ENCODE data around the gene MYEOV. TPM values are rescaled to one million over a fixed set of nuclear protein-coding genes. Genes with fewer than 3 reads are reported as not detected.

MYEOV gene
- polyA plus RNA-seq, 1 donor (not counting 4 experiments of a cell fraction or from before 2014, with no cell fraction given), result 1.4 TPM

DNA sequence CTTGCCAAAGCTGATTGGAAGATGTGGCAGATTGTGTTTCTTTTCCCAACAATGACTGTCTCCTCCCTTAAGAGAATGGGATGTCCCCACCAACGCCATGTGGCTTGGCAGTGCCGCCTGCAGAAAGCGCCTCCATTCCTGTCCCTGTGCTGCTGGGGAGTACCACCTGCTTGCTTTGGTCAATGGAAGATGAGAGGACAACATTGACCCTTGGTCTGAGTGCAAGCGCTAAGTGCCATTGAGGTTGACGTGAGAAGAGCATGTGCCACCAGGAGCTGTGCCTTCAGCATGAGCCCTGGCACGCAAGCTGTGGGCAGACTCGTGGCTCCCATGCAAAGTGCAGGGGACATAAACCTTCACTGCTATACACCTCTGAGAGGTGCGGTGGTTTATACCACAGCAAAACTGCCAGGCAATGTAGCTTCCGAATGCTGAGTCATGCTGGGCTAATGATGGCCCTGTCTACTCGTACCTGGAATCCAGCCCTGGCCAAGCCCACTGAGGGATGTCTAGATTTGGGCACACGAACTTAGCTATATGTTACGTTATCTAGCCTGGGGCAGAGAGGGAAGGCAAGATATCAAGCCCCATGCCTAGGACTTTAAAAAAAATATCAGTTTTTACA lies 41.9 kb downstream of the MYEOV start:
- H2AFZ ChIP-seq (ENCODE audit: control insufficient read depth, low read length), result no peak overlapping the region
- TF ChIP-seq EZH2 (IDR thresholded peaks at IDR 0.05; ENCODE audit: low read length) (no peak), CTCF (optimal IDR thresholded peaks at IDR 0.05 in 1 of 3, IDR thresholded peaks at IDR 0.05 in 1 of 3, conservative IDR thresholded peaks at IDR 0.05 in 1 of 3; ENCODE audit: extremely low read depth in 1 of 3, insufficient read depth in 2 of 3, low read length in 3 of 3) (no peak)
- H4K20me1 ChIP-seq (ENCODE audit: control insufficient read depth, extremely low read depth, insufficient read depth, low read length), result no peaks in the 10 kb centered on the region
- FAIRE-seq (no peak), DNase-seq (ENCODE audit: low read depth, low spot score) (no peak)
- no peak overlapping the region for H3K27ac ChIP-seq (ENCODE audit: control insufficient read depth, insufficient read depth, low read length)
- no peaks in the 10 kb centered on the region for H3K9me3 ChIP-seq (ENCODE audit: control insufficient read depth, low read depth, low read length)
- H3K4me2 ChIP-seq (ENCODE audit: control insufficient read depth, extremely low read depth, insufficient read depth, low read depth, low read length), result peak overlapping the region; percentile 23
- no peaks in the 10 kb centered on the region for H3K79me2 ChIP-seq (ENCODE audit: control insufficient read depth, insufficient read depth, low read length)
- no peak overlapping the region for H3K4me3 ChIP-seq (ENCODE audit: control insufficient read depth in 2 of 3, extremely low read depth in 1 of 3, insufficient read depth in 2 of 3, low read depth in 1 of 3, low read length in 3 of 3)
- no peaks in the 10 kb centered on the region for H3K36me3 ChIP-seq (ENCODE audit: control insufficient read depth in 2 of 2, extremely low read depth in 1 of 2, insufficient read depth in 2 of 2, low read length in 2 of 2)
- dilution Hi-C loops (cut with MboI; ENCODE audit: extremely low pct_ligation_motif_present, low sequenced_read_pairs), result no loop called here
- H3K9ac ChIP-seq (ENCODE audit: control insufficient read depth, extremely low read depth, insufficient read depth, low read length), result no peak overlapping the region
- H3K27me3 ChIP-seq (ENCODE audit: control insufficient read depth, extremely low read depth, insufficient read depth, low read length), result no peaks in the 10 kb centered on the region
- H3K9me1 ChIP-seq (ENCODE audit: control insufficient read depth, extremely low read depth, insufficient read depth, low read length), result no peaks in the 10 kb centered on the region
- H3K4me1 ChIP-seq (ENCODE audit: control insufficient read depth, extremely low read depth, insufficient read depth, low read length), result peaks cover 18% of the 10 kb centered on the region

DNA sequence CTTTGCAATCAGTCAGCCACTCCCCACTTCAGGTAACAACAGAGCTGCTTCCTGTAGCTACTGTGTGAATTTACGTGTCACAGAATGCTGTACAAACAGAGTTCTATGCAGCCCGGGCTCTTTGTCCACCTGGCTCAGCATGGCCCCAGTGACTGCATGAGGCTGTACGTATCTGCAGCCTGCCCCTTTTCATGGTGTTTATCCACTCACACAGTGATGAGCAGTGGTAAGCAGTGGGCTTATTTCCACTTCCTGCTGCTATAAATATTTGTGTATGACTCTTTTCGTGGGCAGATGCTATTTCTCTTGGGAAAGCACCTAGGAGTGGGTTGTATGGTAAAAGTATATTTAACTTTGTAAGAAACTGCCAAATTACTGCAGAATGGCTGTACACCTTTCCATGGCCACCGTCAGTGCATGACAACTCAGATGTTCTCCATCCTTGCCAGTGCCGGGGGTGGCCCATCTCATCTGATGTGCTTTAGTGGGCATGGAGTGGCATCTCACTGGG lies 43.3 kb downstream of the MYEOV start:
- H3K4me3 ChIP-seq (ENCODE audit: control insufficient read depth in 2 of 3, extremely low read depth in 1 of 3, insufficient read depth in 2 of 3, low read depth in 1 of 3, low read length in 3 of 3), result no peak overlapping the region
- TF ChIP-seq CTCF (optimal IDR thresholded peaks at IDR 0.05 in 1 of 3, IDR thresholded peaks at IDR 0.05 in 1 of 3, conservative IDR thresholded peaks at IDR 0.05 in 1 of 3; ENCODE audit: extremely low read depth in 1 of 3, insufficient read depth in 2 of 3, low read length in 3 of 3), result no peak
- no peak for TF ChIP-seq EZH2 (IDR thresholded peaks at IDR 0.05; ENCODE audit: low read length)
- no peaks in the 10 kb centered on the region for H4K20me1 ChIP-seq (ENCODE audit: control insufficient read depth, extremely low read depth, insufficient read depth, low read length)
- no peak overlapping the region for H3K27ac ChIP-seq (ENCODE audit: control insufficient read depth, insufficient read depth, low read length)
- no peaks in the 10 kb centered on the region for H3K27me3 ChIP-seq (ENCODE audit: control insufficient read depth, extremely low read depth, insufficient read depth, low read length)
- peaks cover 18% of the 10 kb centered on the region for H3K4me1 ChIP-seq (ENCODE audit: control insufficient read depth, extremely low read depth, insufficient read depth, low read length)
- no peak overlapping the region for H3K9ac ChIP-seq (ENCODE audit: control insufficient read depth, extremely low read depth, insufficient read depth, low read length)
- FAIRE-seq (no peak), DNase-seq (ENCODE audit: low read depth, low spot score) (no peak)
- no peaks in the 10 kb centered on the region for H3K9me1 ChIP-seq (ENCODE audit: control insufficient read depth, extremely low read depth, insufficient read depth, low read length)
- peak overlapping the region; percentile 7 for H2AFZ ChIP-seq (ENCODE audit: control insufficient read depth, low read length)
- H3K79me2 ChIP-seq (ENCODE audit: control insufficient read depth, insufficient read depth, low read length), result no peaks in the 10 kb centered on the region
- H3K4me2 ChIP-seq (ENCODE audit: control insufficient read depth, extremely low read depth, insufficient read depth, low read depth, low read length), result peak overlapping the region; percentile 18
- H3K9me3 ChIP-seq (ENCODE audit: control insufficient read depth, low read depth, low read length), result no peaks in the 10 kb centered on the region
- dilution Hi-C loops (cut with MboI; ENCODE audit: extremely low pct_ligation_motif_present, low sequenced_read_pairs), result no loop called here
- H3K36me3 ChIP-seq (ENCODE audit: control insufficient read depth in 2 of 2, extremely low read depth in 1 of 2, insufficient read depth in 2 of 2, low read length in 2 of 2), result no peaks in the 10 kb centered on the region

Measured in keratinocyte (primary cell).